K562 (cell line): ENCODE measurements around the gene AP1M2. TPM values are rescaled to one million over a fixed set of nuclear protein-coding genes. Genes with fewer than 3 reads are reported as not detected.

Experiments used
- BHLHE40 ChIP-seq: IDR thresholded peaks from 2 replicates; pipeline ENCODE4 v1.6.1; 2011; ENCODE audit warnings: low read length, improper control_type of control experiment
- ERF ChIP-seq: fragments of 450-650 bp; formaldehyde crosslinking; IDR thresholded peaks from 2 replicates; pipeline ENCODE4 v1.4.0; 2020; ENCODE audit warnings: mild to moderate bottlenecking, mixed read lengths
- FIP1L1 ChIP-seq: fragments of 200-400 bp; formaldehyde crosslinking; IDR thresholded peaks from 2 replicates; pipeline ENCODE4 v1.6.1; 2018; ENCODE audit warnings: mild to moderate bottlenecking, low read depth, low read length; ENCODE audit not compliant: poor library complexity, severe bottlenecking
- MYC ChIP-seq, 2 experiments: fragments of 250-450 bp in 1 of 2; sonication (Bioruptor Pico) in 1 of 2; IDR thresholded peaks; 2 replicates each; pipeline versions ENCODE4 v1.5.1 to v1.6.1; 2012 to 2021; ENCODE audit warnings: low read depth in 2 of 2, borderline replicate concordance in 1 of 2, improper control_type of control experiment in 1 of 2, low read length in 1 of 2, mild to moderate bottlenecking in 1 of 2, moderate library complexity in 1 of 2
- RBFOX2 ChIP-seq: fragments of 200-400 bp; formaldehyde crosslinking; IDR thresholded peaks from 2 replicates; pipeline ENCODE4 v1.6.1; 2017; ENCODE audit warnings: low read depth, mild to moderate bottlenecking, low read length, moderate library complexity
- RFX5 ChIP-seq: IDR thresholded peaks from 2 replicates; pipeline ENCODE4 v1.6.1; 2011; ENCODE audit warnings: low read depth, mild to moderate bottlenecking, improper control_type of control experiment, low read length
- SAP30 ChIP-seq: fragments of 200-600 bp; sonication (generic); IDR thresholded peaks from 2 replicates; pipeline ENCODE4 v1.6.1; 2012; ENCODE audit warnings: borderline replicate concordance, low read depth, mild to moderate bottlenecking, moderate library complexity, low read length, control low read depth, inconsistent platforms; ENCODE audit not compliant: insufficient read depth, poor library complexity, severe bottlenecking
- SIN3B ChIP-seq: fragments of 450-650 bp; IDR thresholded peaks from 2 replicates; pipeline ENCODE4 v1.6.1; 2017; ENCODE audit warnings: low read depth, mild to moderate bottlenecking, moderate library complexity
- SRF ChIP-seq, 2 experiments: fragments of 250-450, 450-650 bp in 1 of 2; sonication (Bioruptor Pico) in 1 of 2; sonication (generic) in 1 of 2; formaldehyde crosslinking; IDR thresholded peaks; 2 replicates each; pipeline versions ENCODE4 v1.5.0 to v1.5.1; 2020 to 2022; ENCODE audit warnings: mild to moderate bottlenecking in 1 of 2, missing genetic modification reagents in 1 of 2
- YBX1 ChIP-seq: fragments of 450-650 bp; IDR thresholded peaks from 2 replicates; pipeline ENCODE4 v1.7.1; 2016; ENCODE audit warnings: mild to moderate bottlenecking
- ZBTB7A ChIP-seq: IDR thresholded peaks from 2 replicates; pipeline ENCODE4 v1.6.1; 2011; ENCODE audit warnings: low read depth, mild to moderate bottlenecking, low read length, moderate library complexity, borderline replicate concordance; ENCODE audit not compliant: control insufficient read depth
- polyA plus RNA-seq, 8 experiments: library from polyadenylated mRNA; depleted of rRNA in 4 of 8; stranded (reverse) in 5 of 8; unstranded in 3 of 8; fragments of >200 nt; fragmentation: Nextera tagmentation in 2 of 8; fragmentation: Illumina TruSeq in 1 of 8; extraction: Ambion mirVana in 2 of 8; extraction: Trizol in 1 of 8; gene quantifications; 2 replicates each; pipeline versions ENCODE4 v1.2.1 to v1.2.3, GENCODE V29; 2011 to 2014; ENCODE audit warnings: inconsistent platforms in 1 of 8, missing spikeins in 1 of 8
- total RNA-seq, 7 experiments: library from RNA; depleted of rRNA in 6 of 7; stranded (reverse); fragments of >200 nt in 6 of 7; fragmentation: Illumina TruSeq in 2 of 7; extraction: Trizol in 2 of 7; gene quantifications; 2 replicates each; pipeline versions ENCODE4 v1.2.1 to v1.2.3, GENCODE V29; 2011 to 2021; ENCODE audit warnings: low replicate concordance in 1 of 7
- TF ChIP-seq, protein P1 (sequence below): fragments of 450-650 bp; IDR thresholded peaks from 2 replicates; pipeline ENCODE4 v1.7.1; 2018; ENCODE audit warnings: mild to moderate bottlenecking, low read depth; ENCODE audit not compliant: partially characterized antibody
- TF ChIP-seq, protein P2 (sequence below), 2 experiments: fragments of 450-650 bp; conservative IDR thresholded peaks; 2 replicates each; pipeline ENCODE4 v1.6.1; 2017; ENCODE audit warnings: mild to moderate bottlenecking in 2 of 2, moderate library complexity in 2 of 2
- TF ChIP-seq, protein P3 (sequence below): fragments of 450-650 bp; IDR thresholded peaks from 2 replicates; pipeline ENCODE4 v1.6.1; 2016; ENCODE audit warnings: low read depth, mild to moderate bottlenecking, moderate library complexity

The AP1M2 gene
- total and polyA plus RNA-seq, 9 of the 15 experiments (the other 6 are each of a cell fraction or from before 2014, with no cell fraction given): 0.33 to 1.4 (median 0.89) TPM; not detected in 1

DNA sequence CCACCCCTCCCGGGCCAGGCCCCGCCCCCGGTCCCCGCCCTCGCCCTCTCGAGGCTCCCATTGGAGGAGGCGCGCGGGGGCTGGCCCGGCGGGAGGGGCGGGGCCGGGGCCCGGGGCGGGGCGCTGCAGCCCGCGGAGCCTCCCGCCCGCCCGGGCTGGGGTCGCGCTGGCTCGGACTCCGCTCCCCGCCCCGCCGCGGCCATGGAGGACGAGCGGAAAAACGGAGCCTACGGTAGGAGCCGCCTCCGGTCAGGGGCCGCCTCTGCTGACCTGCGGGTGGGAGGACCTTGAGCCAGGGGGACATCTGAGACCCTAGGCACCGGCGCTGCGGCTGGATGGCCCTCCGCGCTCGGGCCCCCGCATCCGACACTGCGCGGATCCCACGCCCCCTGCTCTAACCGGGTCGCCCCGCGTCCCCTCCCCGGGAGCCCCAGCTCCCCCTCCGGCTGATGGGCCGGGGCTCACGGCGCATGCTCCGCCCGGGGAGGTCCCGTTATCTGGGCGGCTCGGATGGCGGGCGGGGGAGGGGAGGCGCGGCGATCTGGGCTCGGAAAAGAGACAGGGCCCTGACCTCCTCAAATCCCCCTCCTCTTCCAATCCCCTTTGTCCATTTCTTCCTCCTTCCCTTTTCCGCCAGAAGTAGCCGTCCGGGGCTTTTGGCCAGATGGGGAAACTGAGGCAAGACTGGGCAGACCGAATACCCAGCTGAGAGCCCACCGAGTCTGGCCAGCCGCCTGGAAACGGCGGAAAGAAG, 15.4 kb upstream of the AP1M2 start (continued):
- TF ChIP-seq, protein P1, sequence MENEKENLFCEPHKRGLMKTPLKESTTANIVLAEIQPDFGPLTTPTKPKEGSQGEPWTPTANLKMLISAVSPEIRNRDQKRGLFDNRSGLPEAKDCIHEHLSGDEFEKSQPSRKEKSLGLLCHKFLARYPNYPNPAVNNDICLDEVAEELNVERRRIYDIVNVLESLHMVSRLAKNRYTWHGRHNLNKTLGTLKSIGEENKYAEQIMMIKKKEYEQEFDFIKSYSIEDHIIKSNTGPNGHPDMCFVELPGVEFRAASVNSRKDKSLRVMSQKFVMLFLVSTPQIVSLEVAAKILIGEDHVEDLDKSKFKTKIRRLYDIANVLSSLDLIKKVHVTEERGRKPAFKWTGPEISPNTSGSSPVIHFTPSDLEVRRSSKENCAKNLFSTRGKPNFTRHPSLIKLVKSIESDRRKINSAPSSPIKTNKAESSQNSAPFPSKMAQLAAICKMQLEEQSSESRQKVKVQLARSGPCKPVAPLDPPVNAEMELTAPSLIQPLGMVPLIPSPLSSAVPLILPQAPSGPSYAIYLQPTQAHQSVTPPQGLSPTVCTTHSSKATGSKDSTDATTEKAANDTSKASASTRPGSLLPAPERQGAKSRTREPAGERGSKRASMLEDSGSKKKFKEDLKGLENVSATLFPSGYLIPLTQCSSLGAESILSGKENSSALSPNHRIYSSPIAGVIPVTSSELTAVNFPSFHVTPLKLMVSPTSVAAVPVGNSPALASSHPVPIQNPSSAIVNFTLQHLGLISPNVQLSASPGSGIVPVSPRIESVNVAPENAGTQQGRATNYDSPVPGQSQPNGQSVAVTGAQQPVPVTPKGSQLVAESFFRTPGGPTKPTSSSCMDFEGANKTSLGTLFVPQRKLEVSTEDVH: no peak
- peak; percentile 53 for TF ChIP-seq SIN3B
- TF ChIP-seq YBX1: no peak
- no peak for TF ChIP-seq BHLHE40
- TF ChIP-seq ERF (CRISPR knock-in tag): peak; percentile 47; the same call in 1 of the 2 replicates
- TF ChIP-seq, protein P2, sequence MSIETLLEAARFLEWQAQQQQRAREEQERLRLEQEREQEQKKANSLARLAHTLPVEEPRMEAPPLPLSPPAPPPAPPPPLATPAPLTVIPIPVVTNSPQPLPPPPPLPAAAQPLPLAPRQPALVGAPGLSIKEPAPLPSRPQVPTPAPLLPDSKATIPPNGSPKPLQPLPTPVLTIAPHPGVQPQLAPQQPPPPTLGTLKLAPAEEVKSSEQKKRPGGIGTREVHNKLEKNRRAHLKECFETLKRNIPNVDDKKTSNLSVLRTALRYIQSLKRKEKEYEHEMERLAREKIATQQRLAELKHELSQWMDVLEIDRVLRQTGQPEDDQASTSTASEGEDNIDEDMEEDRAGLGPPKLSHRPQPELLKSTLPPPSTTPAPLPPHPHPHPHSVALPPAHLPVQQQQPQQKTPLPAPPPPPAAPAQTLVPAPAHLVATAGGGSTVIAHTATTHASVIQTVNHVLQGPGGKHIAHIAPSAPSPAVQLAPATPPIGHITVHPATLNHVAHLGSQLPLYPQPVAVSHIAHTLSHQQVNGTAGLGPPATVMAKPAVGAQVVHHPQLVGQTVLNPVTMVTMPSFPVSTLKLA (conservative IDR thresholded peaks at IDR 0.05): peak in 1 of 2 experiments; percentile 50; a peak in 1 of 4 replicates
- peak; percentile 18 for TF ChIP-seq SAP30
- TF ChIP-seq, protein P3, sequence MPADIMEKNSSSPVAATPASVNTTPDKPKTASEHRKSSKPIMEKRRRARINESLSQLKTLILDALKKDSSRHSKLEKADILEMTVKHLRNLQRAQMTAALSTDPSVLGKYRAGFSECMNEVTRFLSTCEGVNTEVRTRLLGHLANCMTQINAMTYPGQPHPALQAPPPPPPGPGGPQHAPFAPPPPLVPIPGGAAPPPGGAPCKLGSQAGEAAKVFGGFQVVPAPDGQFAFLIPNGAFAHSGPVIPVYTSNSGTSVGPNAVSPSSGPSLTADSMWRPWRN: no peak
- TF ChIP-seq MYC (IDR thresholded peaks at IDR 0.05; ENCODE audit: low read depth, low read length): peak; percentile 12; the same call in 1 of the 2 replicates
- TF ChIP-seq MYC (CRISPR knock-in tag; IDR thresholded peaks at IDR 0.05; ENCODE audit: borderline replicate concordance, low read depth): no peak
- no peak for TF ChIP-seq RFX5
- peak; percentile 87 for TF ChIP-seq ZBTB7A
- TF ChIP-seq FIP1L1: no peak
- 0 out of 4 replicates have a peak, but pooled peaks of 1 of the 2 experiments have one; percentile 11 for TF ChIP-seq SRF (CRISPR knock-in tag; IDR thresholded peaks at IDR 0.05)
- TF ChIP-seq RBFOX2: peak; percentile 65
